WTC11 (cell line): ENCODE data around the gene KDM5B. TPM values are rescaled to one million over a fixed set of nuclear protein-coding genes. Genes with fewer than 3 reads are reported as not detected.

Experiments
- ATAC-seq: fragments of 200-7000 bp; cut with Tn5 transposase; 2 replicates; pipeline ENCODE4 v1.10.0; 2021; ENCODE audit warnings: mild to moderate bottlenecking, moderate library complexity
- CTCF ChIA-PET: fragments of 300-600 bp; sonication (Branson Sonifier 250); formaldehyde crosslinking; loops from one replicate; lab custom pipeline; 2021; ENCODE audit warnings: antibody characterized with exemption; lab: Charles Lee
- POLR2A ChIA-PET: fragments of 350-600 bp; sonication (Branson Sonifier 250); formaldehyde crosslinking; loops from one replicate; lab custom pipeline; 2021; ENCODE audit warnings: antibody characterized with exemption; lab: Charles Lee
- DNase-seq: peaks from one replicate; pipeline ENCODE4 v3.0.0; 2021; ENCODE audit warnings: low spot score
- H3K27ac Mint-ChIP-seq: 2 replicates; pipeline ENCODE4 v1.8.0; 2021; ENCODE audit warnings: mixed read lengths
- H3K27me3 Mint-ChIP-seq: 2 replicates; pipeline ENCODE4 v1.8.0; 2021; ENCODE audit warnings: low read depth, mild to moderate bottlenecking, moderate library complexity, mixed read lengths
- H3K36me3 Mint-ChIP-seq: 2 replicates; pipeline ENCODE4 v1.8.0; 2021; ENCODE audit warnings: mixed read lengths
- H3K4me1 Mint-ChIP-seq: 2 replicates; pipeline ENCODE4 v1.8.0; 2022; ENCODE audit warnings: mixed read lengths
- H3K4me3 Mint-ChIP-seq: 2 replicates; pipeline ENCODE4 v1.8.0; 2021; ENCODE audit warnings: mild to moderate bottlenecking, moderate library complexity, mixed read lengths
- H3K9me3 Mint-ChIP-seq: 2 replicates; pipeline ENCODE4 v1.8.0; 2021; ENCODE audit warnings: mixed read lengths
- ARID4B ChIP-seq: sonication (generic); formaldehyde crosslinking; IDR thresholded peaks from 2 replicates; pipeline ENCODE4 v1.8.0; 2023; ENCODE audit warnings: missing genetic modification reagents, mild to moderate bottlenecking, borderline replicate concordance
- ATF2 ChIP-seq: sonication (generic); formaldehyde crosslinking; IDR thresholded peaks from 2 replicates; pipeline ENCODE4 v1.8.1; 2022; ENCODE audit warnings: low read depth, missing genetic modification reagents, borderline replicate concordance
- CREB1 ChIP-seq: sonication (generic); formaldehyde crosslinking; IDR thresholded peaks from 2 replicates; pipeline ENCODE4 v1.8.0; 2023; ENCODE audit warnings: mild to moderate bottlenecking, missing genetic modification reagents
- ELF4 ChIP-seq: sonication (generic); formaldehyde crosslinking; IDR thresholded peaks from 2 replicates; pipeline ENCODE4 v1.8.1; 2022; ENCODE audit warnings: low read depth, mild to moderate bottlenecking, moderate library complexity, missing genetic modification reagents
- EMX1 ChIP-seq: fragments of 250-450 bp; sonication (Bioruptor Pico); IDR thresholded peaks from 2 replicates; pipeline ENCODE4 v1.8.0; 2021; ENCODE audit warnings: mild to moderate bottlenecking
- ESRRA ChIP-seq: sonication (generic); formaldehyde crosslinking; IDR thresholded peaks from 2 replicates; pipeline ENCODE4 v1.8.1; 2022; ENCODE audit warnings: mild to moderate bottlenecking, missing genetic modification reagents, borderline replicate concordance
- HMGA2 ChIP-seq: fragments of 250-450 bp; sonication (Bioruptor Pico); IDR thresholded peaks from 2 replicates; pipeline ENCODE4 v1.4.0; 2021; ENCODE audit warnings: mild to moderate bottlenecking, moderate library complexity
- IRF2 ChIP-seq: sonication (generic); formaldehyde crosslinking; IDR thresholded peaks from 2 replicates; pipeline ENCODE4 v1.8.0; 2022; ENCODE audit warnings: low read depth, missing genetic modification reagents, borderline replicate concordance
- MAX ChIP-seq: sonication (generic); formaldehyde crosslinking; IDR thresholded peaks from 2 replicates; pipeline ENCODE4 v1.8.0; 2022; ENCODE audit warnings: mild to moderate bottlenecking, missing genetic modification reagents
- NFYB ChIP-seq: sonication (generic); formaldehyde crosslinking; conservative IDR thresholded peaks from 2 replicates; pipeline ENCODE4 v1.8.0; 2022; ENCODE audit warnings: low read depth, missing genetic modification reagents
- NR1H2 ChIP-seq: sonication (generic); formaldehyde crosslinking; IDR thresholded peaks from 2 replicates; pipeline ENCODE4 v1.9.0; 2021; ENCODE audit warnings: mild to moderate bottlenecking, moderate library complexity, missing genetic modification reagents
- NR2C2 ChIP-seq: sonication (generic); formaldehyde crosslinking; IDR thresholded peaks from 2 replicates; pipeline ENCODE4 v1.8.0; 2022; ENCODE audit warnings: mild to moderate bottlenecking, missing genetic modification reagents
- PREB ChIP-seq: sonication (generic); formaldehyde crosslinking; IDR thresholded peaks from 2 replicates; pipeline ENCODE4 v1.8.1; 2022; ENCODE audit warnings: mild to moderate bottlenecking, missing genetic modification reagents, moderate library complexity, borderline replicate concordance
- PRRX2 ChIP-seq: fragments of 250-450 bp; sonication (Bioruptor Pico); IDR thresholded peaks from 2 replicates; pipeline ENCODE4 v1.8.0; 2021; ENCODE audit warnings: mild to moderate bottlenecking
- SMAD4 ChIP-seq: sonication (generic); formaldehyde crosslinking; IDR thresholded peaks from 2 replicates; pipeline ENCODE4 v1.8.0; 2022; ENCODE audit warnings: mild to moderate bottlenecking, missing genetic modification reagents
- SOX15 ChIP-seq: fragments of 250-450 bp; sonication (Bioruptor Pico); IDR thresholded peaks from 2 replicates; pipeline ENCODE4 v1.9.0; 2021; ENCODE audit warnings: mild to moderate bottlenecking
- USF1 ChIP-seq: sonication (generic); formaldehyde crosslinking; IDR thresholded peaks from 2 replicates; pipeline ENCODE4 v1.8.0; 2022; ENCODE audit warnings: mild to moderate bottlenecking, missing genetic modification reagents
- USF2 ChIP-seq: sonication (generic); formaldehyde crosslinking; IDR thresholded peaks from 2 replicates; pipeline ENCODE4 v1.8.1; 2023; ENCODE audit warnings: mild to moderate bottlenecking, missing genetic modification reagents, moderate library complexity
- ZBTB43 ChIP-seq: sonication (generic); formaldehyde crosslinking; IDR thresholded peaks from 2 replicates; pipeline ENCODE4 v1.8.1; 2023; ENCODE audit warnings: mild to moderate bottlenecking, missing genetic modification reagents
- ZNF121 ChIP-seq: sonication (generic); formaldehyde crosslinking; IDR thresholded peaks from 2 replicates; pipeline ENCODE4 v1.8.0; 2023; ENCODE audit warnings: missing genetic modification reagents
- ZNF138 ChIP-seq: sonication (generic); formaldehyde crosslinking; conservative IDR thresholded peaks from 2 replicates; pipeline ENCODE4 v1.8.1; 2022; ENCODE audit warnings: mild to moderate bottlenecking, moderate library complexity, missing genetic modification reagents
- ZNF416 ChIP-seq: fragments of 250-450 bp; sonication (Bioruptor Pico); IDR thresholded peaks from 2 replicates; pipeline ENCODE4 v1.9.0; 2021; ENCODE audit warnings: mild to moderate bottlenecking, inconsistent platforms
- total RNA-seq: library from RNA; stranded (reverse); gene quantifications from 3 replicates; pipeline ENCODE4 v1.2.3, GENCODE V29; 2021

Gene KDM5B
- total RNA-seq, 1 experiment from 2014 or later: 222 TPM

GRCh38 chr1:202786804-202787203 lies 21.4 kb downstream of the KDM5B start:
- ATAC-seq: no peak
- POLR2A ChIA-PET: no interaction called here
- H3K4me1 Mint-ChIP-seq: peaks cover 31% of the 10 kb centered on the region
- TF ChIP-seq ZBTB43 (CRISPR knock-in tag) (no peak), SOX15 (CRISPR knock-in tag) (no peak), HMGA2 (CRISPR knock-in tag) (no peak), USF1 (no peak), IRF2 (no peak), SMAD4 (CRISPR knock-in tag) (no peak)
- TF ChIP-seq, all 79 proteins: peak for 0
- H3K36me3 Mint-ChIP-seq: peaks cover 6% of the 10 kb centered on the region
- H3K9me3 Mint-ChIP-seq: no peaks in the 10 kb centered on the region
- H3K27ac Mint-ChIP-seq: no peak overlapping the region
- CTCF ChIA-PET: no interaction called here
- no peak overlapping the region for H3K4me3 Mint-ChIP-seq
- H3K27me3 Mint-ChIP-seq: no peaks in the 10 kb centered on the region
- no peak for DNase-seq

- no peaks in the 10 kb centered on the region for H3K9me3 Mint-ChIP-seq
- DNase-seq (no peak), ATAC-seq (no peak)
- H3K27ac Mint-ChIP-seq: no peak overlapping the region
- H3K4me3 Mint-ChIP-seq: no peak overlapping the region
- ChIA-PET CTCF (interaction anchor here (0.8 to 1.3 kb wide), 3 partner anchors 8 to 62 kb away, joined by 3 read pairs; no protein-coding TSS in a partner anchor), POLR2A (interaction anchor here (1.6 kb wide), 1 partner anchor 27 kb away, joined by 8 read pairs; the partner anchor contains the start of gene KDM5B)
- TF ChIP-seq ESRRA (CRISPR knock-in tag): no peak
- TF ChIP-seq ZNF138: no peak
- TF ChIP-seq NFYB (CRISPR knock-in tag): no peak
- TF ChIP-seq ZNF416: no peak
- TF ChIP-seq PREB: no peak
- peaks cover 9% of the 10 kb centered on the region for H3K36me3 Mint-ChIP-seq
- H3K27me3 Mint-ChIP-seq: no peaks in the 10 kb centered on the region
- H3K4me1 Mint-ChIP-seq: peaks cover 17% of the 10 kb centered on the region
These were observed 27.0 kb downstream of the KDM5B start for GRCh38 chr1:202781180-202781579.

GRCh38 chr1:202770135-202770534 lies 38.1 kb downstream of the KDM5B start:
- H3K27ac Mint-ChIP-seq: no peak overlapping the region
- no peaks in the 10 kb centered on the region for H3K27me3 Mint-ChIP-seq
- no peak overlapping the region for H3K4me3 Mint-ChIP-seq
- H3K36me3 Mint-ChIP-seq: peaks cover 77% of the 10 kb centered on the region
- no peaks in the 10 kb centered on the region for H3K4me1 Mint-ChIP-seq
- H3K9me3 Mint-ChIP-seq: no peaks in the 10 kb centered on the region
- ChIA-PET CTCF (no interaction called here), POLR2A (no interaction called here)
- DNase-seq (no peak), ATAC-seq (no peak)
- TF ChIP-seq CREB1 (CRISPR knock-in tag): no peak
- TF ChIP-seq NR1H2 (CRISPR knock-in tag): no peak
- TF ChIP-seq EMX1 (CRISPR knock-in tag): no peak
- TF ChIP-seq ELF4 (CRISPR knock-in tag): no peak
- TF ChIP-seq ARID4B (CRISPR knock-in tag): no peak
- TF ChIP-seq ATF2: no peak
- no peak for TF ChIP-seq ZNF121
- TF ChIP-seq NR2C2 (CRISPR knock-in tag): no peak
- no peak for TF ChIP-seq USF2 (CRISPR knock-in tag)
- TF ChIP-seq MAX (CRISPR knock-in tag): no peak
- no peak for TF ChIP-seq PRRX2
